ENCODE results near the gene BICD2.
A peak's percentile ranks its signal among the peaks of the same experiment; 100 is the strongest.
"Not testable (repeated sequence)": the region's sequence is repeated elsewhere in the genome, so short reads cannot be mapped to it uniquely, and the experiment has no call there.

BICD2 gene

DNA sequence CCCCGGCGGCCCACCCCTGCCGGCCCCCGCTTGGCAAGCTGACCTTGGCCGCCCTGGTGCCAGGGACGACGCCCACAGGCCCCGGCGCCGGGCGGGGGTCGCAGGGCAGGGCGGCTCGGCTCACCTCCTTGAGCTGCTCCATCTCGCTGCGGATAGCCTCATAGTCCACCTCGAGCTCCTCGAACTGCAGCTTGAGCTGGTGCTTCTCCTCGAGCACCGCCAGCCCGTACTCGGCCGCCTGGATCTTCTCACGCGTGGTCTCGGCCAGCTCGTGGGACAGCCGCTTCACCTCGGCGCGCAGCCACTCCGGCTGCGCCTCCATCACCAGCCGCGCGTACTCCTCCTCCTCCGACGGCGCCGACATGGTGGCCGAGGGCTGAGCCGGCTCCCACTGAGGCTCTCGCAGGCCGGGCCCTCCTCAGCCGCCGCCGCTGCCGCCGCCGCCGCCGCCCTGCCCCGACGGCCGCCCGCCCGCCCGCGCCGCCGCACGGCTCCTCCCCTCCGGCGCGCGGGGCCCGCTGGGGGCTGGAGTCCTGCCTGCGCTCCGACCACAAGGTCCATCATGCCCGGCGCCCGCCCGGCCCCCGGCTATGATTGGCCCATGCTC lies at the start of gene BICD2:
Gene BICD2, minus strand, starts transcription at position 453 of the 607 bp plus-strand sequence. Its CDS starts 89 bp downstream, at position 364.
- DNase-seq: no peak

DNA sequence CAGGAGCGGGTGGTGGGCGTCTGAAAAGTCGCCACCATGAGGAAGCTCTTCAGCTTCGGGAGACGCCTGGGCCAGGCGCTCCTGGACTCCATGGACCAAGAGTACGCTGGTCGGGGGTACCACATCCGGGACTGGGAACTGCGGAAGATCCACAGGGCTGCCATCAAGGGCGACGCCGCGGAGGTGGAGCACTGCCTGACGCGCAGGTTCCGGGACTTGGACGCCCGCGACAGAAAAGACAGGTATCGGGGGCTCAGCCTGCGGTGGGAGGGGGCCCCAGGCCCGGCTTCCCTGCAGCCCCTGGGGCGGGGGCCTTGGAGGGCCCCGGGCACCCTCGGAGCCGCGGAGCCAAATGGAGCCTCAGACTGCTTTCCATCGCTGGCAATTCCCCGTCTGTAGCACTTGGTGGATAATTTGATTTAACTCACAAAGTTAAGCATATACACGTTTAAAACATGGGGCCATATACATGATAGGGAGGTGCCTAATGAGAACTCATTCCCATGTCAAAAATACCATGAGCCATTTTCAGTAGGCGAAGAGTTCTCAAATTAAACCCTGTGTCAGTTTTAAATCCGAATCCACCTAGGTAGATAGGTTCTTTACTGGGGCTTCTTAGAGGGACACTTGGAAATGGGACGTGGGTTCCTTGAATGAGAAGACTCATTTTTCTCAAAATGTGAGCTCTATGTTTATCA lies 45.1 kb upstream of the BICD2 start:
- not testable (repeated sequence) for DNase-seq

DNA sequence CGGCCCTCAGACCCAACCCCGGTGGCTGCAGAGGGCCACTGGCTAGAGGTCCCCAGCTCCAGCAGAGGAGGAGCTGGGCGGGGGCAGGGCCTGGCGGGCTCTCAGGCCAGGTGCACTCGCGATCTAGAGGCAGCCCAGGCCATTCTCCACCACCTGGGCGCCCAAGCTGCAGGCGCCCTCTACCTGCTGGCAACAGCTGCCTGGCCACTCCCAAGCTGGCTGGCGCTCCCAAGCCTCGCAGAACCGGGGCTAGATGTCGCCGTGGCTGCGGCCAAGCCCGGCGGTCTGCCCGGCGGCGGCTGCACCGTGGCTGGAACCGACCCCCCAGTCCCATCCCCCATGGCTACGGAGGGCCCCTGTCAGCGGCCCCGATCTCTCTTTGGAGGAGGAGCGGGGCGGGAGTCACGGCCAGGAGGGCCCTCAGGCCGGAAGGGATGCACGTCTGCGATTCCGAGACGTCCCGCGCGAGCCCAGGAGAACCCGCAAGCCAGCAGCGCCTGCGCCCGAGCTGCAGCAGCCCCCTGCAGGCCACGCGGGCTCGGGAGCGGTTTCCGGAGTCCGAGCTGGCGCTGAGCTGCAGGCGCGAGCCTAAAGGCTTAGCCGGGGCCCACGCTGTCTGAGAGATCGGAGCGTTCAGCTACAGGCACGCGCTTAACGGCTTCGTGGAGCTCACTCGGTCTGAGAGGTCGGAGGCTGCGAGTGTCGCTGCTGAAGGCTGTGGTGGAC lies 44.3 kb upstream of the BICD2 start:
- no peak for DNase-seq

DNA sequence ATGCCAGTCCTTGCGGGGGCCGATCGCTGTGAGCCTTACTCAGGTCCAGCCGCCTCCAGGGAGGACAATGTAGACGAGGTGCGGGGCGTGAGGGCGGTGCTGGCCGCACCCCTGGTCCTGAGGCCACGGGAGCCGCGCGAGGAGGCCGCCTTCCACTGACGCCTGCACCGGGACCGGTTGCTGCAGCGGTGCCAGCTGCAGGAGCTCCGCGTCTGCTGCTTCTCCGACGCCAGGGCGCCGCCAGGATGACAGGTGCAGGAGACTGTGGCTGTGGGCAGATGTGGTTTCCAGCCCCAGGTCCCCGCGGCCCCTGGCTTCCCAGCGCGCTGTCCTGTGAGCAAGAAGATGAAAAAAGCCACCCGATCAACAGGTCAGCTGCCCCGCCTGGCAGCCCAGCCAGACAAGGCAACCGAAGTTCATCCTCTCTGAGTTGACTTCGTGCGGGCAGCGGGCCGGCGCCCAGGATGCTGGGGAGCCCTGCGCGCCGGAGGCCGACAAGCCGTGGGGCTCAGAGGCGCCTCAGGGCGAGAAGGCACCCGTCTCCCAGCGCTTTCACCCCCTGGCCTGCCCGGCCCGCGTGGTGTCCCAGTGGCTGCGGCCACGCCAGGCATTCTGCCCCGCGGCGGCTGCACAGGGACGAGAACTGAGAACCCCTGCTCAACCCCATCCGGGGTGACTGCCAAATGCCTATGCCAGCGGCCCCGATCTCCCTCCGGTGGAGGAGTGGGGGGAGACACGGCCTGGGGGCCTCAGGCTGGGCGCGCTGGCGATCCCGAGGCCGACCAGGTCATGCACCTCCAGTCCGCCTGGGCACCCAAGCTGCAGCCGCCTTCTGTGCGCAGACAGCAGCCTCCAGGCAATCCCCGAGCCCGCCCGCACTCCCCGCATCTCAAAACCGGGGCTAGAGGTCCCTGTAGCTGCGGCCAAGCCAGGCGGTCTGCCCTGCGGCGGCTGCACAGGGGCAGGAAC lies 43.4 kb upstream of the BICD2 start:
- DNase-seq: no peak

DNA sequence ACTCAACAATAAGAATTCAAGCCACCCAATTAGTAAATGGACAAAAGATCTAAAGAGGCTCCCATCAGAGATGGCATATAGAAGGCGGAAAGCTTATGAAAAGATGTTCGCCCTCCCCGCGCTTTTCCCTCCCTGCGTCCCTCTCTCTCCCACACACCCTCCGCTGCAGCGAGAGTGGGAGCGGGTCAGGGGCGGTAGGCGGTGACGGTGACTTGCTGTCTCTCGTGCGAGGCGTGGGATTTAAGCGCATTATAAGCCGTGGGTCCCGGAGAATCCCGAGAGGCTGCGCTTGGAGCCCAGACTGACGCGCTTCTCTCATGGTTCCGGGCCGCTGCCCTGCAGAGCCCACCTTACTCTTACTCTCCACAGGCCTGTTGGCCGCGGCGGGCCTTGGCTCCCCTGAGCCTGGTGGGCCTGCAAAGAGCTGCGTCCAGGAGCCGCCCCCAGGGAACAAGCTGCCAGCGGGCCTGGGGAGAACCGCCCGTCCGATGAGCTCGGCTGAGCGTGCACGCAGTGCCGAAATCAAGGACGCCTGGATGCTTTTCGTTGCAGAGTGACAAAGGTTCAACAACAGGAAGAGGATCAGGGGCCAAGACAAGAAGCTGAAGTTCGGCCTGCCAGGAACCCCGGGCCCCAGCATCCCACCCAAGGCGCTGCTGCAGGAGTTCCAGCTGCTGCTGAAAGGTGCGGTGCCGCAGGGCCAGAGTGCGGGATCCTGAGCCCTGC lies 42.6 kb upstream of the BICD2 start:
- DNase-seq: no peak

DNA sequence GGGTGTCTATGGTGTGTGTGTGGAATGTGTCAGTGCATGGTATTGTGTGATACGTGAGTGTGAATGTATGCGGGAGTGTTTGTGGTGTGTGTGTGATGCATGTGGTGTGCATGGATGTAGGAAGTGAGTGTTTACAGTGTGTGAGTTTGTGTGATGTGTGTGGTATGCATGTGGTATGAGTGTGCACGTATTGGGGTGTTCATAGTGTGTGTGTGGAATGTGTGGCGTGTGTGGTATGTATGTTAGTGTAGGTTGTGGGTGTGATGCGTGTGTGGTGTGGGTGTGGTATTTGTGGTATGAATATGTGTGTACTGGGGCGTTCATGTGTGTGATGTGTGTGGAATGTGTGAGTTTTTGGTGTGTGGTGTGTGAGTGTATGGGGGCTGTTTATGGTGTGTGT lies 40.1 kb upstream of the BICD2 start:
- no peak for DNase-seq

DNA sequence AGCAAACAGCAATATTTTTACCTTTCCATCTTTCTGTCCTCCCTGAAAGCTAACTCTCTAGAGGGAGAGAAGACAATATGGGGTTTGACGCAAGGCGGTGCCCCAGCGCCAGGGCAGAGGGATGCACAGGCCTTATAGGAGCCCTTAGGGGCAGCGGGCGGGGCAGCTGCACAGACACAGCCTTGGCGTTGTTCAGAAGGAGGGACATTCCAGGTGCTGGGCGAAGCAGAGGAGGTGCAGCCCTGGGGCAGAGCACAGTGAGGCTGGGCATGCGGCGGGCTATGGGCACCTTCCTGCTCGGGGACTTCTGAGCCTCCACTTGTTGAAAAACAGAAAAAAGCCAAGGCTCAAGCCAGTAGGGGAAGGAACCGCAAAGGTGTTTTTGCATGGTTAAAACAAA lies 33.7 kb upstream of the BICD2 start:
- no peak for DNase-seq

DNA sequence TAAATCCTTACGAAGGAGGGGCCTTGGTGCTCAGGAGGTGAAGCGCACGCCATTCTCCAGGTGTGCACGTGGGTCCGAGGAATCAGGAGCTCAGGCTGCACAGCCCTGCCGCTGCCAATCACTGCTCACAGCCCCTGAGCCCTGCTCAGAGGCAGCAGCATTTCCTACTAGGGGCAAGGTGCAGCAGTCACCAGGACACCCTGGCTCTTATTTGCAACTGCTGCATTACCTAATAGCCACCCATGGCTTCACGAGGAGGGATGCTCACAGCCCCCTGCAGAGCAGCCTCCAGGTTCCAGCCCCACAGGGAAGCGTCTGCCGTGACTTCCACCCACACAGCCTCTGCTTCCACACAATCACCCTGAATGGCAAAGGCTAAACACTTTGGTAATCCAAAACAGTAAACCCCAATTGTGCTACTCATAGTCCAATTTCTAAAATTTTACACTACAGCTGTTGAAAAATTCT lies 31.7 kb upstream of the BICD2 start:
- DNase-seq: not testable (repeated sequence)

DNA sequence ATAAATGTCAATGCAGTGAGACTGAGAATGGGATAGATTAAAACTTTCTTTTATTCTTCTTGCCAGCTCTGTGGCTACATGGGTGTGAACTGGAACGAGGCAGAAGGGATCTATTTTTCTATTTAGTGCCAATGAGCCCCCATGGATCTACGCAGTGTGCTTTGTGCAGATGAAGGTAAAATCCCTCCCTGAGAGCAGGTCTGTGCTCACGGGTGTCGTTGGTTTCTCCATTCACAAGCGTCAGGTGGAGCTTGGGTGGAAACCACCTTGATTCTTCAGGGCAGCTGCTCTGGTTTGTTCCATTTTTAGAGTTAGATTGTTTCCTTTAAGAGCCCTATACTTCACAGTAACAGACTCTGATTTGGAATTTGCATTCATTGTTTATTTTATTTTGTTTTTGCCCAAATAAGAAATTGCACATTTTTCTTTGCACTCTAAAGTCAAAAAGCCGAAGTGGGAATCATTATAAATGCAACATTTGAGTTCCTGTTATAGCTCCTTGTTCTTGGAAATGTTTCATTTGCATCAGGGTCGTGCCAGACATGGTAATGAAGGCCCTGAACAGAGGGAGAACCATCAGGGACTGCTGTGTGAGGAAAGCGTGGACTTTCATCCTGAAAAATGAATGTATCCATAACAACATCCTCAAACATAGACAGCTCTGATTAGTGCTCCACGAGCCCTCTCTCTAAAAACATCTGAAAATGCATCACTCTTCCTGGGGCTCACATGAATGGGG lies 31.1 kb upstream of the BICD2 start:
- DNase-seq: no peak

DNA sequence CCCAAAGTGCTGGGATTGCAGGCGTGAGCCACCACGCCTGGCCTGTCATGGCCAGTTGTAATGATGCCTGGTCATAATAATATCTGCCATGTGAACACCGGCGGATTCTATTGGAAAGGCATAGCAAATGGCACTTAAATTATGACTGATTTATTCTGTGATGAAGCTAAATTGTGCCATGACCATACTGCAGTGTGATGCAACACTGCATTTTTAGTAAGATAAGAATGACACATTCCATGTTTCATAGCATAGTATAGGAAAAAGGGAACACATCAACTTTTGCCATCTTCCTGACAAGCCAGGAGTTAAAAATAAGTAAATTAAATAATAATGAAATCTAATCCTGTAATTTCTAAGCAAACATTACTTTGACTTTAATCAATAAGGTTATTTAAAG lies 30.4 kb upstream of the BICD2 start:
- no peak for DNase-seq

DNA sequence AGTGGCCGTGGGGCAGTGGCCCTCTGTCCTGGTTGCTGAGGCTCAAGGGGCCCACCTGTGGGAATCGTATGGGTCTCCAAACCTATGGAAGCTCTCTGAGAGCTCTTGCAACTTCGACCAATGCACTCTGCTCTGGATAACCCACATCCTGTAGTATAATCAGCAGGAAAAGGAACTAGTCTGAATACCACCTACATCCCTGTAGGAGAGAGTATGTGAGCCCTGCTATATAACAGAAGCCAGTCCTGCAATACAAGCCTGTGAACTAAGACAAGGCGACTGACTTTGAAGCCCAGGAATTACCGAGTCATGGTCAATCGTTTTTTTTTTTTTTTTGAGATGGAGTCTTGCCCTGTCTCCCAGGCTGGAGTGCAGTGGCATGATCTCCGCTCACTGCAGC lies 29.8 kb upstream of the BICD2 start:
- no peak for DNase-seq

DNA sequence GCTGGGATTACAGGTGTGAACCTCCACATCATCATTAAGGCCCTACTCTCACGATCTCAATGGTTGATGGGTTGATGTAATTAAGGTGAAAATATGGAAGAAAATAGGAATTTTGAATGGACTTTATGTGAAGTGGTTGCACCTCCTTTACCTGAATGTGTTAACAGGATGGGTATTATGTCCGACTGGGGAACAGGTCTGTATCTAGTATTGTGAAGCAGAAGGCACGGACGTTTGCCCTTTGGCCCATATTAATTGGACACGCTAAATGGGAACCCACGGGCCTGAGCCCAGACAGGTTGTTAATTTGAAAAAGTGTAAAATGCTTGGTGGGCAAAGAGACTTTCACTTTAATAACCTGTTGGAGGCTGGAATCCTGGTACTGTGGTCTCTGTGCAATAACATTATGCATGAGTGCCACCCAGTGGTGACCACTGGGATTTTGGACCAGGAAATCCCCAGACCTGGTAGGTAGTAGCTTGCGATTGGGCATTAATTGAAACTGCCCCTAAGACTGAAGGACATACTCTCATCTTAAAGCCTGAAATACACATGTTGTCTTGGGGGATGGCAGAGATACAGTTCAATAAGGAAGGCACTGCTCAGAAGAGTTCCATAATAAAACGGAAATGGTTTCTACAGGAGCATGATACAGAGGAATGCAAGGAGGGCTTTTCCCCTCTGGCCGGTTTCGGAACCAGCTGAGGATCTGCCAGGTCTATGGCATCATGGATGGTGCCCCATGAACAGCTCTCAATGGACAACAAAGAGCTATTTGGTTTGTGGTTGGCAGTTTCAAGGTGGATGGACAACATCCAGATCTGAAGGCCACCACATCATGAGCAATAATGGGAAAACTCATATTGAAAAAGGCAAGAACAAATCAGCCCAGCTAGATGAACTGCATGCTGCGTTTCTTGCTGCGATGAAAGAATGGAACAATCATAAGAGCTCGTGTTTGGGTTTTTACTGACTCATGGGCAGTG lies 26.2 kb upstream of the BICD2 start:
- no peak for DNase-seq

DNA sequence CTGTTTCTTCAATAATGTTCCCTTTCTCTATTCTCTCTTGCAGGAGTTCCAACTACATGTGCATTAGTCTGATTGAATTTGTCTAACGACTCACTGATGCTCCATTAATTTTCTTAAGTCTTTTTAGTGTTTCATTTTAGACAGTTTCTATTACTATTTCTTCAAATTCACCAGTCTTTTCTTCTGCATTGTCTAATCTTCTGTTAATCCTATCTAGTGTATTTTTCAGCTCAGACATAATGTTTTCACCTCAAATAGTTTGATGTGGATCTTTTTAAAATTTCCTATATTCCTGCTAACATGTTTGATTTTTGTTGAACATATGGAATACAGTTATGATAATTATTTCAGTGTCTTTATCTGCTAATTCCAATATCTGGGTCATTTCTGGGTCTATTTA lies 21.7 kb upstream of the BICD2 start:
- DNase-seq: no peak

DNA sequence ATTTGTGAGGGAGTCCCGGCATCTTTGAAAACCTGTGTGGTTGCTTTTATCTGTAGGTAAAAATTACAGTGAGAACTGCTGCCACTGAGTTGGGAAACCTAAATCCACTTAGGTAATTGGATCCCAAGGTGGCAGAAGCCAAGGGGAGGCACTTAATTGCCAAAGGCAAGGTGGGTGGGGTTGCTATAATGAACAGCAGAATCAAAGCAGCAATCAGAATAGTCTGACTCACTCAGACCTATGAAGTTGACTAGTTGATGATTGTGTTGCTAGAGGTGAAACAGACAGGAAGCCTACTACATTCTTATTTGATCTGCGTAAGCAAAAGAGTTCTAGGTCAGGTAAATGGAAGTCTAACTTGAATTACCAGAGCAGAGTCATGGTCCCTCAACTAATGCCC lies 17.3 kb upstream of the BICD2 start:
- no peak for DNase-seq

DNA sequence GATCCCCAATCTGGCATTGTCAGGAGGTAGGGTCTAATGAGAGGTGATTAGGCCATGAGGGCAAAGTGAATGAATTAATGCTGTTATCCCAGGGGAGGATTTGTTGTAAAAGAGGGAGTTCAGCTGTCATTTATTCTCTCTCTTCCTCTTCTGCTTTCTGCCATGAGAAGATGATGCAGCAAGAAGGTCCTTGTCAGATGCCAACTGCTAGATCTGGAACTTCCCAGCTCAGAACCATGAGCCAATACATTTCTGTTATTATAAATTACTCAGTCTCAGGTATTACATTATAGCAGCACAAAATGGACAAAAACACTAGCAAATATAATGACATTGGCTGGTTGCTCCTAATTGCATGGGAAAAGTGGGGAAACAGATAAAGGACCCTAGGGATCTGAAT lies 15.6 kb upstream of the BICD2 start:
- no peak for DNase-seq

DNA sequence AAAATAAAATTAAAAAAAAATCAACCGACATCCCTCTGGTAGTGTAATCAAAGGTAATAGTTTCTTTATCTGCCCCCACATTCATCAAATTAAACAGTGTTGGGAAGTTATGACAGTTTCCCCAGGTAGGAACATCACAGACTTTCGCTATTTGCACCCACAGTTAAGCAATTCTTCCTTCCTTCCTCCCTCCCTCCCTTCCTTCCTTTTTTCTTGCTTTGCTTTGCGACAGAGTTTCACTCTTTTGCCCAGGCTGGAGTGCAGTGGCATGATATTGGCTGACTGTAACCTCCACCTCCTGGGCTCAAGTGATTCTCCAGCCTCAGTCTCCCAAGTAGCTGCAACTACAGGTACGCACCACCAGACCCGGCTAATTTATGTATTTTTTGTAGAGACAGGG lies 10.8 kb upstream of the BICD2 start:
- no peak for DNase-seq

DNA sequence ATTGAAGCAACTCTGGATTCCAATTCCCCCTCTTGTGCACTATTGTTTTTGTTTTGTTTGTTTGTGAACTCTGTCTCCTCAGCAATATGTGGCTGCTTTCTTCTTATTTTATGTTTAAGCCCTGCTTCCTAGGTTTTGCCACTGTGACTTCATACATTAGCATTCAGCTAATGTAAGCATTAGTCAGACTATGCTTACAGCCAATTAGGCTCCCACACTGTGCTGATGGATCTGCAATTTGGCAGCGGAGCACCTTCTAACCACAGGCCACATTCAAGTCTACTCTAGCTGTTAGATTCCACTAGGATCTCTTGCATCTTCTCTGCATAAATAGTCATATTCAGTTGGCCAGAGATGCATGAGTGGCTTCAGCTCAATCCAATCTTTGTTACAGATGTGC lies 9.6 kb upstream of the BICD2 start:
- DNase-seq: peak; percentile 13

DNA sequence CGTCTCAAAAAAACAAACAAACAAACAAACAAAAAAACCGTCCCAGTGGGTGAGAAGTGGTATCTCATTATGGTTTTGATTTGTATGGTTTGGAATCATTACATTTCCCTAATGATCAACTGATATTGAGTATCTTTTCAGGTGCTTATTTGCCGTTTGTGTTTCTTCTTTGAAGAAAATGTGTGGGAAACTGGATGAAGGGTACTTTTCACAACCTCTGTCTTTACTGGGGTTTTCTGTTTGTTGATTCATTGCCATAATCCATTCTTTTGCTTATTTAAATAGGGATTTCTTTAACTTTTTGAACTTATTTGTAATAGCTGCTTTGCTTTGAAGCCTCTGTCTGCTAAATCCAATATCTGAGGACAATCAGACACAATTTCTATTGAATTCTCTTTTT lies 9.2 kb upstream of the BICD2 start:
- no peak for DNase-seq

DNA sequence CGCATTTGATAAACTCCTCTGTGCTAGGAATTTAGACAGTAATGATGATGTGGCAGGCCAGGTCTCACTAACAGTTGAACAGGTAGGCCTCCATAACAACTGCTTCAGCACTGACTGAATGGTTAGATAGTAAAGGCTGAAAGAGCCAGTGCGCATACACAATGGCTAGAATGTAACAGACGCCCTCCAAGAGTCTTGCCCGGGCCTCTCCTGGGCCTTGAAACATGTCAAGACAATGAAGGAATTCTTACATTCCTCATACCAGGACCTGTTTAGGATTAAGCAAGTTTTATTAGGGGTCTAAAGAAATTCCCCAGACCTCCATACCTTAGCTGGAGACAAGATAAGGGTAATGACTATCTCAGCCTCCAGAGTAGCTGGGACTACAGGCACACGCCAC lies 6.7 kb upstream of the BICD2 start:
- no peak for DNase-seq

DNA sequence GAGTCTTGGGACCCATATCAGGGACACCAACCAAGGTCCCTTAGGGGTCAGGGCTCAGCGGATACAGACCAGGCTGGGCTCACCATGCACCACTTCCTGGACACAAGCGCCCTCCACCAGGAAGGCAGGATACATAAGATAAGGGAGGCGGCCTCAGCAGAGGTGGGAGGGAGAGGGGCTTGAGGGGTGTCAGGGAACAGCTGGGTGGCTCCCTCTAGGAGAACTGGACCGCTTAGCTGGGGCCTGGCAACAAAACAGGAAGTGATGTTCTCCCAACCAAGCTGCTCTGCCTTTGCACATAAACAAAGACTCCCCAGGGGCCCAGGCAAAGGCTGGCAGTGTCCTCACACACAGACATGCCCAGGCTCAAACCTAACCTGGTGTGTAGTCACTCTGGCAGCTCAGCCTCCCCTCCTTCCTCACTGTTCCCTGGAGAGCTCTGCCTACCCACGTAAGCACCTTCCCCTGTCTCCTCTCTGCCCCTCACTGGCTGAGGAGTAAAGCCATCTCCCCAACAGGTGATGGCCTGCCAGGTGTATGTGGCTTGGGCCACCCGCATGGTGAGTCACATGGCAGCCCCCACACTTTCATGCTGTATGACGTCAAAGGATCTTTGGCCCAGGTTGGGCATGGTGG lies 5.8 kb upstream of the BICD2 start:
- DNase-seq: no peak

Data from NCI-H446 treated with DMSO at 0.1 percent for 48 hours (cell line).